MM.1S (cell line): Measurements from ENCODE around the gene TRPV4.

Experiments used
- CTCF ChIP-seq: fragments of 300-600 bp; sonication (generic); IDR thresholded peaks from 2 replicates; pipeline ENCODE4 v1.5.1; 2016; ENCODE audit warnings: antibody characterized with exemption, low read length, mixed read lengths
- EZH2 ChIP-seq: fragments of 300-600 bp; sonication (generic); optimal IDR thresholded peaks from 2 replicates; pipeline ENCODE3; 2017; ENCODE audit warnings: low read depth, mild to moderate bottlenecking, antibody characterized with exemption, low read length, mixed read lengths
- EZH2phosphoT487 ChIP-seq: fragments of 300-600 bp; sonication (generic); IDR thresholded peaks from 2 replicates; pipeline ENCODE4 v1.6.1; 2018; ENCODE audit warnings: antibody characterized with exemption, low read length

- no peak for TF ChIP-seq EZH2
- TF ChIP-seq CTCF, result no peak
- no peak for TF ChIP-seq EZH2phosphoT487
These were observed 51.4 kb downstream of the TRPV4 start for GRCh38 chr12:109781668-109782325.
